ENCODE results near the gene SMYD3.

Gene SMYD3

DNA sequence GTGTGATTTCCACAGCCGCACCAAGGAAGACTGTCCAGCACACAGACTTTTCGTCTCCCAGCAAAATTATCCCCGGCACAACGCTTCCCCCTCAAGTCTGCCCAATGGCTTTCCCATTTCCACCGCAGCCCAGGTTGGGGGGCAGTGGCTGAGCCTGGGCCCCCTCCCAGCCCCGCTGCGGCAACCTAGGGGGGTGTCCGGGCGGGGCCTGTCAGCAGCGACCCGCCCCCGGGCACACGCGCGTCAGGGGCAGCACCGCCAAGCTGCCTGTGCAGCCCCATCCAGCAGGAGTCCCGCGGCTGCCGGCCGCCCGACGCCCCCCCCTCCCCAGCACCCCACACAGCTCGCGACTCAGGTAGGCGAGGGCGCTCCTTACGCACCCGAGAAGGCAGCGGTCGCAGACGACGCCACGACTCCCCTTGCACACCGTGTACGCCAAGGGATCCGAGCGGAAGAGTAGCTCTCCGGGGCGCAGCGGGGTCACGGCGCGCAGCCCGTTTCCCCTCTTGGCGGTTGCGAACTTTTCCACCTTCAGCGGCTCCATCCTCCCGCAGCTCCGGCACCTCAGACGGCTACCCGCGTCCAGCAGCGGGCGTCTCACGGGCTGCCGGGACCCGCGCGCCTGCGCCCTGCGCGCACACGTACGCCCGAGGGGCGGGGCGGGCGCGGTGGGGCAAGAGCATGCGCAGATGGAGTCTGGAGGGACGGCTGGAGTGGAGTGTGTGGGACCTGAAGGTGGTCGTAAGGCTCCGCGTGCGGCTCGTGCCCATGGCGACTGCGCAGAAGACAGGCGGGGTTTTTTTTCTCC, at the start of gene SMYD3:
Gene SMYD3, minus strand, starts transcription at position 606 of the 808 bp plus-strand sequence.
- DNase-seq = peak; percentile 66

DNA sequence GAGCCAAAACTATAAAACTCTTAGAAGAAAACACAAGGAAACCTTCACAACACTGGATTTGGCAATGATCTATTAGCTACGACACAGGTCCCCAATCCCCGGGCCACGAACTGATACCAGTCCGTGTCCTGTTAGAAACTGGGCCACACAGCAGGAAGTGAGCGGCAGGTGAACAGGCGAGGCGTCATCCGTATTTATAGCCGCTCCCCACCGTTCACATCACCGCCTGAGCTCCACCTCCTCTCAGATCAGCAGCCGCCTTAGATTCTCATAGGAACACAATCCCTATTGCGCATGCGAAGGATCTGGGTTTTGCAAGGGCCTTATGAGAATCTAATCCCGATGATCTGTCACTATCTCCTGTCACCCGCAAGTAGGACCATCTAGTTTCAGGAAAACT, 47.1 kb upstream of the SMYD3 start:
- DNase-seq = no peak

GRCh38 chr1:246552110-246552509, 45.0 kb upstream of the SMYD3 start:
- DNase-seq = no peak

DNA sequence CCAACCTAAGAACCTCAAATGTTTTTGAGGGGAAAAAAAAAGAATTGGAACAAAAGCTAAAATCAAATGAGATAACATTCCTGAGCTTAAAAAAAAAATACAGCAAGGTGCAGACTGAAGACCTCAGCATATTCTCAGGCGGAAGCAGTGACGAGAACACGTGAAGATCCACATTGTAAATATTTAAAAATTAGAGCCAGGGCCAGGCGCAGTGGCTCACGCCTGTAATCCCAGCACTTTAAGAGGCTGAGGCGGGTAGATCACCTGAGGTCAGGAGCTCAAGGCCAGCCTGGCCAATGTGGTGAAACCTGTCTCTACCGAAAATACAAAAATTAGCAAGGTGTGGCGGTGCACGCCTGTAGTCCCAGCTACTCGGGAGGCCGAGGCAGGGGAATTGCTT, 43.3 kb upstream of the SMYD3 start:
- no peak for DNase-seq

DNA sequence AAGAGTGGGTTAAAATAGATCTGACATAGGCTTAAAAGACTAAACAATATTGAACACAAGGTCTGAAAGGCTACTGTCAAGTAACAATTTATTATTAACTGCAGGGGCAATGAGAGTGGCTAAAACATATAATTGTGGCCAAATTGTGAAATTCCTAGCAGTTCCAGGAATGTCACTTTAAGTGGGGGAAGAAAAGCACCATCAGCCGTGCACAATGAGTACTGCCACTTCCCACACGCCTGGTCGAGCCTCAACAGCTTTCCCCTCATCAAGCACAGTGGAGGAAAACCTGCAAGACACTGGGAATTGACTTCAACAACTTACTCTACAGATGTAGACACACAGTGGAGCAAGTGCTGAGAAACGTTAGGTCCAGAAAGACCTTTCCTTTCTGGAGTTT, 42.6 kb upstream of the SMYD3 start:
- DNase-seq = no peak

- DNase-seq = no peak
Observed at GRCh38 chr1:246544001-246544400, 36.9 kb upstream of the SMYD3 start.

DNA sequence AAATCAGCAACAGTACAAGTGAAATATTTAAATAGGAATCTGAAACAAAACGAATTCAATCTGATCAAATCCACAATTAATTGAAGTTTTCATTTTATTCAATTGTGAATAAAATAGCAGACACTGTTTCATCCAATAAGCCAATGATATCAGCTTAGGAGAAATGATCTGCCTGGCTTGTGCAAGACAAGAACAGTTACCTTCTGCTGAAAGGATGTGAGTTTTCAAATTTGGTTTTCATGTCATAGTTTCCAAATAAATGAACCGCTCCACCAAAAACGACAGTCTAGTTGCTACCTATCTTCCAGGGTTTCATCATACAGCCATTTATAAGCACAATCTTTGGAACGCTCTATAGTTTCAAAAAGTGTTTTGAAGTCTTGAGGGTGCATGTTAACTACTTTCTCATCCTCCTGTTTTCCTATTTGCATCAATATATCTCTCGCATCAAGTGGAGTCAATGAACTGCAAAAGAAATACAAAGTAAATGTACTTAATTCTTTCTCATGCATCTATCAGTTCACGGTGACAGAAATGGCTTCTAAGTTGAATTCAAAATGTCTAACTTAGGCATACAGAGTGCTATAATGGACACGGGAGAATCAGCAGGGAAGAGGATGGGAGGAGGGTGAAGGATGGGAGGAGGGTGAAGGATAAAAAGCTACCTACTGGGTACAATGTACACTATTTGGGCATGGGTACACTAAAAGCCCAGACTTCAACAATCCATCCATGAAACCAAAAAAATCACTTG, 33.8 kb upstream of the SMYD3 start:
- no peak for DNase-seq

DNA sequence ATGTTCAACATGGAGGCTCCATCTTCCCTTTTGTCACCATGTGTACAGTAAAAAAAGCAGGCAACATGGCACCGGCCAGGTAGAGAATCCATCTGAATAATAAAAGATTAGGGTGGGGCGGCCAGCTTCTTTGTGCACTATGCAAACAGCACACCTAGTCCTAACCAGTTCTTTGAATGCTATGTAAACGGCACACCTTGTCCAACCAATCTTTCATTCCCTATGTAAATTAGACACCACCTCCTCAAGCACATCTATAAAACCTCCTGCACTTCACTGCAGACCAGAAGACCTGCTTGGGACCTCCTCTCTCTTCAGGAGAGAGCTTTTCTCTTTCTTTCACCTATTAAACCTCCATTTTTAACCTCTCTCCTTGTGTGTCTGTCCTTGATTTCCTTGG, 30.8 kb upstream of the SMYD3 start:
- DNase-seq = no peak

GRCh38 chr1:246537441-246537840, 30.4 kb upstream of the SMYD3 start:
- no peak for DNase-seq

- DNase-seq = no peak
Observed at GRCh38 chr1:246534114-246534513, 27.0 kb upstream of the SMYD3 start.

DNA sequence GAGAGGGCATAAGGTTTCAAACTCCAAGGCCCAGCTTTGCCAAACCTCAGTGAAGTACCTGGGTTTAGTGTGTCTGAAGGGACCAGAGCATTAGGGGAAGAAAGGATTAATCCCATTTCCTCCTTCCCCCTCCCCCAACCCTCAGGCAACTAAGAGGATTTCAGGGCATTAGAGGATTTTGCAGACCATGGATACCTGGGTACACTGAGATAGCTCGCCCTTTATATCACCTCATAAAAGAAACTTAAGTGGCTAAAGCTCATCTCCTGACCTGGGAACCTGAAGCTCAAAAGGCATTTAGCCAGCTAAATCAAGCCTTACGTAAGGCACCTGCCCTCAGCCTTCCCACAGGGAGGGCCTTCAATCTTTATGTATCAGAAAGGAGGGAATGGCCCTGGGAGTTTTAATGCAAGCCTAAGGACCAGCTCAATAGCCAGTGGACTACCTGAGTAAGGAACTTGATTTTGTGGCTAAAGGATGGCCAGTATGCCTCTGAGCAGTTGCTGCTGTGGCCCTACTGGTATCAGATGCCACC, 26.4 kb upstream of the SMYD3 start:
- DNase-seq = no peak

GRCh38 chr1:246532519-246532918, 25.4 kb upstream of the SMYD3 start:
- DNase-seq = no peak

- DNase-seq = no peak
Observed at GRCh38 chr1:246530482-246530881, 23.4 kb upstream of the SMYD3 start.

DNA sequence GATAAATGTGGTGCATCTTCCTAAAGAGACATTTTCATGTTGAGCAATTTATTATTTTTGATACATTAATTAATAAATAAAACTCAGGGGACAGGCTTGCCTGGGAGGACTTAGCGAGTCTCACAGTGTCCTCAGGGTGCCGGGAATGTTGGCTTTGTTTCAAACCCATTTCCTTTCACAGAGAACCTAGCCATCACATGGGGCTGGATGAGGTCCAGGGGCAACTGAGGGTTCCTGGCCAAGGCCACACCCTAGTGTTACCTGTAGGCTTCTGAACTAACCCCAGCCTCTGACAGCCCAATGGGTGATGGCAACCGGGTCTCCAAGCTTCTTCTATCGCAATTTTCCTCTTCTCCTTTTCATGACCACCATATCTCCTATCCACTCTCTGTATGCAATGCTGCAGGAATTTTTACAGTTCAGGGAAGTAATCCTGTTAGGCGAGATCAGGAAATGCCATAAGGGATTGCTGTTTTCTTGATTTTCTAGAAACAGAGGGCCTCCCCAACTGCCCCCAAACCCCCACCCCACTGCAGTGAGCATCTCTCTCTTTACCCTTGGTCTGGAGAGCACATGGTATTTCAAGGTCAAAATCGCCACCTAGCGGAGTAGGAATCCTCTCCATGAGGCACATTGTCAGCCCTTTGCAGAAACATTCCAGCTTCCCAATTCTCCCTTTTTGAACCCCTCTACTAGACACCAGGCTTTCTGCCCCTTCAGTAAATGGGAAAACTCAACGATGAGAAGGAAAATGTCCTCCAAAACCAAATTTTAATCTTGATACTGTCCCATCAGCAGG, 22.1 kb upstream of the SMYD3 start:
- DNase-seq = no peak

GRCh38 chr1:246527402-246528088, 20.5 kb upstream of the SMYD3 start:
- DNase-seq = no peak

- DNase-seq = no peak
Observed at GRCh38 chr1:246526915-246527314, 19.8 kb upstream of the SMYD3 start.

GRCh38 chr1:246526380-246526779, 19.3 kb upstream of the SMYD3 start:
- no peak for DNase-seq

DNA sequence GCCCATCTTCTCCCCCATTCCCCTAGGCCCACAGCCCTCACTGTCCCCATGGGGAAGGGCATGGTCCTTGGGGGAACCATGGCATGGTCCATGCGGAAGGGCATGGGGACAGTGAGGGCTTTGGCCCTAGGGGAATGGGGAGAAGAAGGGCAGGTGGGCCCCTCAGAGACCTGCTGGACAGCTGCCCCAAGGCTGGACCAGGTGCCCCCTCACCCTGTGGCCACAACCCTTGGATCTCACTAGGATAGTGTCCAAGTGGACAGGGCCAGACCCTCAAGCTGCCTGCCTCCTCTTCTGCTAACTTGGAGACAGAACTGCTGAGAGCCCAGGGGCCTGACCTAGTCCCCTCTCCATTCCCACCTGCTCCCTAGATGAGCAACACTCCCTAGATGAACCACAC, 12.4 kb upstream of the SMYD3 start:
- DNase-seq = no peak

DNA sequence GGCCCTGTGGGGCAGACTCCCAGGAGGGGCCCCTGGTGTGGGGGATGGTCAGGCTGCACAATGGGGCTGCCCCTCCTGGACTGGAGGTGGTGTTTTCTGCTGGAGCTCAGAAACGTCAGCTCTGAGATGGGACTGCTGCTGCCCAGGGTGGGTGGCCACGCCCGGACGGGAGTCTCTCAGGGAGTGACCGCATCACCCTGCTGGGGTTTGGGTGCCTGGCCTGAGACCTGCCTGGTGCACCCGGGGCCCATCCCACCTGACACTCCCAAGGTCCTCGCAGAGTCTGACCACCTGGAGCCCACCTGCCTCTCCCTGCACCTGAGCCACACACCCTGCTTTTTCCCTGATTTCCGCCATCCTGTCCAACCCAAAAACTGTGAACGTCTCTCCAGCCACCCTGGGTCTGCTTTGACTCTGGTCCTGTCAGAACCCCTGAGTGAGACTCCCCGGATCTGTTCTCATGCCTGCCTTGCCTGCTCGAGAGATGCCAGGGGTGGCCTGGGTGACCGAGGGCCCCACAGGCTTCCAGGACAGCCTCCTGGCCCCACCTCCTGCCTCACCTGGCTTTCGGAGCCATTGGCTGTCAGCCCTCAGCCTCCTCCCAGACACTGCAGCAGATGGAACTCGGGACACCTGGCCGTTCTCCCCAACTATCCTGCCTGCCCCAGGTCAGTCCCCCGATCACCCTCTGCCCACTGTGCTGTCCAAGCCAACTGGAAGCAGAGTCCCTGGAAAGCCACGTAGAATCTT, 11.6 kb upstream of the SMYD3 start:
- no peak for DNase-seq

- DNase-seq = no peak
Observed at GRCh38 chr1:246517391-246517790, 10.3 kb upstream of the SMYD3 start.

DNA sequence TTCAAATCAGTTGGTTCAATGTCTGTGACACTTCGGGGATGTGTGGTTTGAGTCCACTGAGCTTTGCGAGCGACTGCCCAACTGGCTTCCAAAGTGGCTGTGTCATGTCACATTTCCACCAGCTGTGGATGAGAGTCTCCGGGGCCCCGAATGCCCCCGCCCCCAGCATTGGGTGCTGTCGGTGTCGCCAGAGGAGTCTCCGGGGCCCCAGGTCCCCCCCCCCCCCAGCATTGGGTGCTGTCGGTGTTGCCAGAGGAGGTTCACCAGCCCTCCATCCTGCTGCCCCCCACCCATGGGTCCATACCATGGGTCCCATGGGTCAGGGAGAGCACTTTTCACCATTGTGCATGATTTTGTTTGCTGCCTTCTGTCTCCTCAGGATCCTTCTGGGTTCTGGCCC, 9.0 kb upstream of the SMYD3 start:
- no peak for DNase-seq

All from kidney glomerular epithelial cell (primary cell).